ELF-1 (cell line): Measurements from ENCODE around the gene PTPRN2.

Experiments
- DNase-seq: peaks from one replicate; pipeline ENCODE4 v3.0.0-alpha.2; 2016; ENCODE audit warnings: low read depth, low spot score

The PTPRN2 gene

GRCh38 chr7:157689269-157690057, 898.2 kb downstream of the PTPRN2 start:
- DNase-seq = peak; percentile 52

- DNase-seq = peak; percentile 59
These were observed 898.9 kb downstream of the PTPRN2 start for GRCh38 chr7:157688533-157689268.

GRCh38 chr7:157687845-157688532, 899.6 kb downstream of the PTPRN2 start:
- DNase-seq = no peak

- DNase-seq = no peak
These were observed 900.5 kb downstream of the PTPRN2 start for GRCh38 chr7:157687158-157687557.

GRCh38 chr7:157686285-157686894, 901.2 kb downstream of the PTPRN2 start:
- no peak for DNase-seq

- DNase-seq = no peak
These were observed 902.0 kb downstream of the PTPRN2 start for GRCh38 chr7:157685430-157686284.

- DNase-seq = no peak
These were observed 902.7 kb downstream of the PTPRN2 start for GRCh38 chr7:157684909-157685429.

- no peak for DNase-seq
These were observed 903.3 kb downstream of the PTPRN2 start for GRCh38 chr7:157684157-157684908.

GRCh38 chr7:157683747-157684156, 903.9 kb downstream of the PTPRN2 start:
- no peak for DNase-seq

- no peak for DNase-seq
These were observed 904.5 kb downstream of the PTPRN2 start for GRCh38 chr7:157682946-157683746.

- DNase-seq = no peak
These were observed 905.3 kb downstream of the PTPRN2 start for GRCh38 chr7:157682064-157682945.

- DNase-seq = no peak
These were observed 908.0 kb downstream of the PTPRN2 start for GRCh38 chr7:157679607-157680006.

GRCh38 chr7:157678501-157678900, 909.1 kb downstream of the PTPRN2 start:
- no peak for DNase-seq

GRCh38 chr7:157676456-157677255, 911.0 kb downstream of the PTPRN2 start:
- DNase-seq = no peak

GRCh38 chr7:157676001-157676400, 911.6 kb downstream of the PTPRN2 start:
- no peak for DNase-seq

GRCh38 chr7:157675427-157675927, 912.1 kb downstream of the PTPRN2 start:
- no peak for DNase-seq
